Measurements from ENCODE around the gene SPIRE1.
A peak's percentile ranks its signal among the peaks of the same experiment; 100 is the strongest.

SPIRE1 gene

DNA sequence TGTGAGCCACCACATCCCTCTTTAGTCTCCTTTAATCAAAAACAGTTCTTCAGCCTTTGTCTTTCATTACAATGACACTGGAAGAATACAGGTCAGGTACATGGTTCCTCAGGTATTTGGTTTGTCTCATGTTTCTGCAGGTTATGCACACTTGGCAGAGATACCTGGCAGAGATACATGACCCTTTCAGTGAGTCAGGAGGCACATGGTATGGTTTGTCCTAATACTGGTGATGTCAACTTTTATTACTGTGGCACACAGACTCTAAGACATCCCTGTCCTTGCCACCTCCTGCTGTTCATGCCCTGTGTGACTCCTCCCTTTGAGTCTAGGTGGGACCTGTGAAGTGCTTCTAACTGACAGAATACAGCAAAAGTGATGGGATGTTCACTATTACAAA, 58.4 kb downstream of the SPIRE1 start:
- ATAC-seq, result no peak
- no peak for TF ChIP-seq ZNF8 (CRISPR knock-in tag; IDR thresholded peaks at IDR 0.05)
- TF ChIP-seq, protein P1, sequence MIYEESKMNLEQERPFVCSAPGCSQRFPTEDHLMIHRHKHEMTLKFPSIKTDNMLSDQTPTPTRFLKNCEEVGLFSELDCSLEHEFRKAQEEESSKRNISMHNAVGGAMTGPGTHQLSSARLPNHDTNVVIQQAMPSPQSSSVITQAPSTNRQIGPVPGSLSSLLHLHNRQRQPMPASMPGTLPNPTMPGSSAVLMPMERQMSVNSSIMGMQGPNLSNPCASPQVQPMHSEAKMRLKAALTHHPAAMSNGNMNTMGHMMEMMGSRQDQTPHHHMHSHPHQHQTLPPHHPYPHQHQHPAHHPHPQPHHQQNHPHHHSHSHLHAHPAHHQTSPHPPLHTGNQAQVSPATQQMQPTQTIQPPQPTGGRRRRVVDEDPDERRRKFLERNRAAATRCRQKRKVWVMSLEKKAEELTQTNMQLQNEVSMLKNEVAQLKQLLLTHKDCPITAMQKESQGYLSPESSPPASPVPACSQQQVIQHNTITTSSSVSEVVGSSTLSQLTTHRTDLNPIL (CRISPR knock-in tag; IDR thresholded peaks at IDR 0.05; ENCODE audit: low read depth), result no peak
- TF ChIP-seq, protein P2, sequence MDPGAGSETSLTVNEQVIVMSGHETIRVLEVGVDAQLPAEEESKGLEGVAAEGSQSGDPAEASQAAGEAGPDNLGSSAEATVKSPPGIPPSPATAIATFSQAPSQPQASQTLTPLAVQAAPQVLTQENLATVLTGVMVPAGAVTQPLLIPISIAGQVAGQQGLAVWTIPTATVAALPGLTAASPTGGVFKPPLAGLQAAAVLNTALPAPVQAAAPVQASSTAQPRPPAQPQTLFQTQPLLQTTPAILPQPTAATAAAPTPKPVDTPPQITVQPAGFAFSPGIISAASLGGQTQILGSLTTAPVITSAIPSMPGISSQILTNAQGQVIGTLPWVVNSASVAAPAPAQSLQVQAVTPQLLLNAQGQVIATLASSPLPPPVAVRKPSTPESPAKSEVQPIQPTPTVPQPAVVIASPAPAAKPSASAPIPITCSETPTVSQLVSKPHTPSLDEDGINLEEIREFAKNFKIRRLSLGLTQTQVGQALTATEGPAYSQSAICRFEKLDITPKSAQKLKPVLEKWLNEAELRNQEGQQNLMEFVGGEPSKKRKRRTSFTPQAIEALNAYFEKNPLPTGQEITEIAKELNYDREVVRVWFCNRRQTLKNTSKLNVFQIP (CRISPR knock-in tag; IDR thresholded peaks at IDR 0.05; ENCODE audit: borderline replicate concordance, low read depth), result no peak
- no peak for TF ChIP-seq ZNF70 (CRISPR knock-in tag; IDR thresholded peaks at IDR 0.05)
- TF ChIP-seq CSDC2 (CRISPR knock-in tag; IDR thresholded peaks at IDR 0.05), result no peak
- no peak for TF ChIP-seq ZC3H10 (CRISPR knock-in tag; IDR thresholded peaks at IDR 0.05)
- no peak for TF ChIP-seq ESRRG (CRISPR knock-in tag; IDR thresholded peaks at IDR 0.05)
- no peak for TF ChIP-seq ARNTL (CRISPR knock-in tag; IDR thresholded peaks at IDR 0.05; ENCODE audit: borderline replicate concordance, low read depth)
- TF ChIP-seq TOX (CRISPR knock-in tag; IDR thresholded peaks at IDR 0.05; ENCODE audit: borderline replicate concordance), result no peak
- TF ChIP-seq SNAI2 (CRISPR knock-in tag; IDR thresholded peaks at IDR 0.05), result no peak
- TF ChIP-seq ZFP3 (CRISPR knock-in tag; IDR thresholded peaks at IDR 0.05), result no peak
- TF ChIP-seq, protein P3, sequence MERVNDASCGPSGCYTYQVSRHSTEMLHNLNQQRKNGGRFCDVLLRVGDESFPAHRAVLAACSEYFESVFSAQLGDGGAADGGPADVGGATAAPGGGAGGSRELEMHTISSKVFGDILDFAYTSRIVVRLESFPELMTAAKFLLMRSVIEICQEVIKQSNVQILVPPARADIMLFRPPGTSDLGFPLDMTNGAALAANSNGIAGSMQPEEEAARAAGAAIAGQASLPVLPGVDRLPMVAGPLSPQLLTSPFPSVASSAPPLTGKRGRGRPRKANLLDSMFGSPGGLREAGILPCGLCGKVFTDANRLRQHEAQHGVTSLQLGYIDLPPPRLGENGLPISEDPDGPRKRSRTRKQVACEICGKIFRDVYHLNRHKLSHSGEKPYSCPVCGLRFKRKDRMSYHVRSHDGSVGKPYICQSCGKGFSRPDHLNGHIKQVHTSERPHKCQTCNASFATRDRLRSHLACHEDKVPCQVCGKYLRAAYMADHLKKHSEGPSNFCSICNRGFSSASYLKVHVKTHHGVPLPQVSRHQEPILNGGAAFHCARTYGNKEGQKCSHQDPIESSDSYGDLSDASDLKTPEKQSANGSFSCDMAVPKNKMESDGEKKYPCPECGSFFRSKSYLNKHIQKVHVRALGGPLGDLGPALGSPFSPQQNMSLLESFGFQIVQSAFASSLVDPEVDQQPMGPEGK (CRISPR knock-in tag; IDR thresholded peaks at IDR 0.05; ENCODE audit: borderline replicate concordance), result no peak

DNA sequence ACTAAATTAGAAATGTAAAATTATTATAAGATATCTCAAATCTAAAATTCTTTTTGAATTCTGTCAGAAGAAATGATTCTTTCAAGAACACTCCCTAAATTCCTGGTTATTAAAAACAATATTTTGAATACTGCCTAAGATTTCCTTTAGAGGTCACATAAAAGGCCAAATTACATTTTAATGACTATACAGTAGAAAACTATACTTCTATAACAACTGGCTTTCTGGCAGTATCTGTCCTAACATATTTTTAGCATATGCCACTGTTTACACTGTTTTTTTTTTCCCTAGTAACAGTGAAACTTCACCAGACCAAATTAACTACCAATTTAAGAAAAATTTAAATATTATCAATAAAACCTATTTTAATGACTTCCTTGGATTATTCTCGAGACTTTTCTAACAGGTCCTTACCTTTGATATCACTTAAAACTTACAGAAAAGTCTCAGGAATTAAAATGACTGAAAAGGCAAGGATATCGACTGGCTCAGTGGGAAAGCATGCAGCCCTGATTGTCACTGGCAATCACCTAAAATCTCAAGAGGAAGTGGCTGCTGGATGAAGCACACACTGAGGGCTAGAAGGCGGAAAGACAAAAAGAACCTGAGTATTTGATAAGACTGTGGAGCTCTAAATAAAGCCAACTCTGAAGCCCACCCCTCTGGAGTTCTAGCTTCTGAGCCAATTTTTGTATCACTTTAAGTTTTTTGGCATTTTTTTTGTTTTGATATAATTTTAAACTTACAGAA, 59.6 kb downstream of the SPIRE1 start:
- ATAC-seq, result peak; percentile 72
- TF ChIP-seq ARNTL (CRISPR knock-in tag; IDR thresholded peaks at IDR 0.05; ENCODE audit: borderline replicate concordance, low read depth) (no peak), GLIS3 (CRISPR knock-in tag; IDR thresholded peaks at IDR 0.05) (no peak), PPARA (CRISPR knock-in tag; IDR thresholded peaks at IDR 0.05; ENCODE audit: borderline replicate concordance) (no peak), OSR1 (CRISPR knock-in tag; IDR thresholded peaks at IDR 0.05) (no peak), RARB (CRISPR knock-in tag; IDR thresholded peaks at IDR 0.05) (no peak), ZFP3 (CRISPR knock-in tag; IDR thresholded peaks at IDR 0.05) (no peak)
- TF ChIP-seq, protein P4, sequence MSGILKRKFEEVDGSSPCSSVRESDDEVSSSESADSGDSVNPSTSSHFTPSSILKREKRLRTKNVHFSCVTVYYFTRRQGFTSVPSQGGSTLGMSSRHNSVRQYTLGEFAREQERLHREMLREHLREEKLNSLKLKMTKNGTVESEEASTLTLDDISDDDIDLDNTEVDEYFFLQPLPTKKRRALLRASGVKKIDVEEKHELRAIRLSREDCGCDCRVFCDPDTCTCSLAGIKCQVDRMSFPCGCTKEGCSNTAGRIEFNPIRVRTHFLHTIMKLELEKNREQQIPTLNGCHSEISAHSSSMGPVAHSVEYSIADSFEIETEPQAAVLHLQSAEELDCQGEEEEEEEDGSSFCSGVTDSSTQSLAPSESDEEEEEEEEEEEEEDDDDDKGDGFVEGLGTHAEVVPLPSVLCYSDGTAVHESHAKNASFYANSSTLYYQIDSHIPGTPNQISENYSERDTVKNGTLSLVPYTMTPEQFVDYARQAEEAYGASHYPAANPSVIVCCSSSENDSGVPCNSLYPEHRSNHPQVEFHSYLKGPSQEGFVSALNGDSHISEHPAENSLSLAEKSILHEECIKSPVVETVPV (CRISPR knock-in tag; IDR thresholded peaks at IDR 0.05), result no peak

DNA sequence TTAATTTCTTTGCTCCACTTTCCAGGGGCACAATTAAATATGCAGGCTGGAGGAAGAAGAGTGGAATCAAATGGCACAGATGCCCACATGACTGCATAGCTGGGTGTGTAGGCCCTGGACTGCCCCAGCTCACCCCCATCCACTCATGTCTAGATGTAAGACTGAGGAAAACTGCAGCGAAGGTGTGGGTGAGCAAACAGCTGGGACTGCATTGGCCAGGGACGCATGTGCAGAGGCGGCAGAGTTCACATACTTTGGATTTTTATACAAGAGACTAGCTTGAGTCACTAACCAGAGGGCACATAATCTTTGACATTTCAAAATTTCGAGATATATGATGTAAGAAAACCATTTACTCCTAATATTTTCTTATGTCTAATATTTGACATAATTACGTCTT, 60.1 kb downstream of the SPIRE1 start:
- peak; percentile 93 for ATAC-seq
- TF ChIP-seq, protein P5, sequence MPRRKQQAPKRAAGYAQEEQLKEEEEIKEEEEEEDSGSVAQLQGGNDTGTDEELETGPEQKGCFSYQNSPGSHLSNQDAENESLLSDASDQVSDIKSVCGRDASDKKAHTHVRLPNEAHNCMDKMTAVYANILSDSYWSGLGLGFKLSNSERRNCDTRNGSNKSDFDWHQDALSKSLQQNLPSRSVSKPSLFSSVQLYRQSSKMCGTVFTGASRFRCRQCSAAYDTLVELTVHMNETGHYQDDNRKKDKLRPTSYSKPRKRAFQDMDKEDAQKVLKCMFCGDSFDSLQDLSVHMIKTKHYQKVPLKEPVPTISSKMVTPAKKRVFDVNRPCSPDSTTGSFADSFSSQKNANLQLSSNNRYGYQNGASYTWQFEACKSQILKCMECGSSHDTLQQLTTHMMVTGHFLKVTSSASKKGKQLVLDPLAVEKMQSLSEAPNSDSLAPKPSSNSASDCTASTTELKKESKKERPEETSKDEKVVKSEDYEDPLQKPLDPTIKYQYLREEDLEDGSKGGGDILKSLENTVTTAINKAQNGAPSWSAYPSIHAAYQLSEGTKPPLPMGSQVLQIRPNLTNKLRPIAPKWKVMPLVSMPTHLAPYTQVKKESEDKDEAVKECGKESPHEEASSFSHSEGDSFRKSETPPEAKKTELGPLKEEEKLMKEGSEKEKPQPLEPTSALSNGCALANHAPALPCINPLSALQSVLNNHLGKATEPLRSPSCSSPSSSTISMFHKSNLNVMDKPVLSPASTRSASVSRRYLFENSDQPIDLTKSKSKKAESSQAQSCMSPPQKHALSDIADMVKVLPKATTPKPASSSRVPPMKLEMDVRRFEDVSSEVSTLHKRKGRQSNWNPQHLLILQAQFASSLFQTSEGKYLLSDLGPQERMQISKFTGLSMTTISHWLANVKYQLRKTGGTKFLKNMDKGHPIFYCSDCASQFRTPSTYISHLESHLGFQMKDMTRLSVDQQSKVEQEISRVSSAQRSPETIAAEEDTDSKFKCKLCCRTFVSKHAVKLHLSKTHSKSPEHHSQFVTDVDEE (CRISPR knock-in tag; IDR thresholded peaks at IDR 0.05), result no peak
- no peak for TF ChIP-seq SNAI2 (CRISPR knock-in tag; IDR thresholded peaks at IDR 0.05)
- TF ChIP-seq, protein P3 (CRISPR knock-in tag; IDR thresholded peaks at IDR 0.05; ENCODE audit: borderline replicate concordance), result no peak
- TF ChIP-seq ESRRG (CRISPR knock-in tag; IDR thresholded peaks at IDR 0.05), result no peak
- no peak for TF ChIP-seq ZNF70 (CRISPR knock-in tag; IDR thresholded peaks at IDR 0.05)
- no peak for TF ChIP-seq ISL1 (CRISPR knock-in tag; IDR thresholded peaks at IDR 0.05)
- no peak for TF ChIP-seq ZFP30 (CRISPR knock-in tag; IDR thresholded peaks at IDR 0.05)
- no peak for TF ChIP-seq ARNTL (CRISPR knock-in tag; IDR thresholded peaks at IDR 0.05; ENCODE audit: borderline replicate concordance, low read depth)
- TF ChIP-seq, protein P1 (CRISPR knock-in tag; IDR thresholded peaks at IDR 0.05; ENCODE audit: low read depth), result no peak
- TF ChIP-seq TOX (CRISPR knock-in tag; IDR thresholded peaks at IDR 0.05; ENCODE audit: borderline replicate concordance), result no peak
- no peak for TF ChIP-seq CSDC2 (CRISPR knock-in tag; IDR thresholded peaks at IDR 0.05)
- TF ChIP-seq TCF4 (CRISPR knock-in tag; IDR thresholded peaks at IDR 0.05; ENCODE audit: borderline replicate concordance), result no peak
- no peak for TF ChIP-seq RARB (CRISPR knock-in tag; IDR thresholded peaks at IDR 0.05)
- TF ChIP-seq, protein P2 (CRISPR knock-in tag; IDR thresholded peaks at IDR 0.05; ENCODE audit: borderline replicate concordance, low read depth), result no peak
- TF ChIP-seq OSR1 (CRISPR knock-in tag; IDR thresholded peaks at IDR 0.05), result no peak
- no peak for TF ChIP-seq GLIS3 (CRISPR knock-in tag; IDR thresholded peaks at IDR 0.05)
- TF ChIP-seq ZC3H10 (CRISPR knock-in tag; IDR thresholded peaks at IDR 0.05), result no peak
